GM23248 (cell line): Measurements from ENCODE around the gene FGF2. TPM values are rescaled to one million over a fixed set of nuclear protein-coding genes. Genes with fewer than 3 reads are reported as not detected.

Experiments used
- DNase-seq: peaks from one replicate; pipeline ENCODE4 v3.0.0-alpha.2; 2015
- H2AFZ ChIP-seq: fragments of 200-600 bp; sonication (generic); 2 replicates; pipeline ENCODE4 v1.6.1; 2016; ENCODE audit warnings: antibody characterized with exemption
- H3F3A ChIP-seq: fragments of 200-600 bp; sonication (generic); 2 replicates; pipeline ENCODE4 v1.6.1; 2016; ENCODE audit warnings: mild to moderate bottlenecking, antibody characterized with exemption, mixed run types; ENCODE audit not compliant: insufficient read depth
- H3K27ac ChIP-seq: fragments of 200-600 bp; sonication (generic); 2 replicates; pipeline ENCODE4 v1.5.1; 2016; ENCODE audit warnings: mild to moderate bottlenecking
- H3K27me3 ChIP-seq: fragments of 200-600 bp; sonication (generic); replicated peaks from 2 replicates; pipeline ENCODE4 v1.6.1; 2016; ENCODE audit warnings: mild to moderate bottlenecking; ENCODE audit not compliant: insufficient read depth
- H3K36me3 ChIP-seq: fragments of 200-600 bp; sonication (generic); 2 replicates; pipeline ENCODE4 v1.6.1; 2016; ENCODE audit warnings: low read depth, mild to moderate bottlenecking
- H3K4me1 ChIP-seq: fragments of 200-600 bp; sonication (generic); 2 replicates; pipeline ENCODE4 v1.6.1; 2016; ENCODE audit warnings: mild to moderate bottlenecking; ENCODE audit not compliant: insufficient read depth
- H3K4me2 ChIP-seq: fragments of 200-600 bp; sonication (generic); one replicate; pipeline ENCODE4 v1.6.1; 2016; ENCODE audit warnings: mild to moderate bottlenecking; ENCODE audit not compliant: unreplicated experiment
- H3K4me3 ChIP-seq: fragments of 200-600 bp; sonication (generic); 2 replicates; pipeline ENCODE4 v1.5.1; 2016; ENCODE audit warnings: mild to moderate bottlenecking
- H3K79me2 ChIP-seq: fragments of 200-600 bp; sonication (generic); 2 replicates; pipeline ENCODE4 v1.6.1; 2016; ENCODE audit warnings: mild to moderate bottlenecking; ENCODE audit not compliant: insufficient read depth
- H3K9ac ChIP-seq: fragments of 200-600 bp; sonication (generic); 2 replicates; pipeline ENCODE4 v1.6.1; 2016; ENCODE audit warnings: mild to moderate bottlenecking
- H3K9me2 ChIP-seq: fragments of 200-600 bp; sonication (generic); 2 replicates; pipeline ENCODE4 v1.6.1; 2016; ENCODE audit warnings: mixed run types, mild to moderate bottlenecking, moderate library complexity; ENCODE audit not compliant: insufficient read depth
- H3K9me3 ChIP-seq: fragments of 200-600 bp; sonication (generic); one replicate; pipeline ENCODE4 v1.6.1; 2017; ENCODE audit warnings: low read depth
- H4K20me1 ChIP-seq: fragments of 200-600 bp; sonication (generic); 2 replicates; pipeline ENCODE4 v1.6.0; 2016; ENCODE audit not compliant: insufficient read depth
- EZH2 ChIP-seq: fragments of 200-600 bp; sonication (generic); IDR thresholded peaks from 2 replicates; pipeline ENCODE4 v1.6.1; 2018; ENCODE audit warnings: antibody characterized with exemption, mild to moderate bottlenecking; ENCODE audit not compliant: insufficient read depth, poor library complexity, severe bottlenecking
- EZH2phosphoT487 ChIP-seq: fragments of 200-600 bp; sonication (generic); IDR thresholded peaks from 2 replicates; pipeline ENCODE4 v1.6.1; 2018; ENCODE audit warnings: antibody characterized with exemption, moderate library complexity, mild to moderate bottlenecking, low read depth; ENCODE audit not compliant: insufficient read depth
- WGBS, 2 experiments: methylation state at CpG; one replicate each; pipeline ENCODE4 v1.1.6; 2015 to 2017; ENCODE audit warnings: low lambda C conversion rate in 2 of 2, low coverage in 1 of 2; ENCODE audit errors: missing lambda C conversion rate in 2 of 2; 5-methylcytosine and 5-hydroxymethylcytosine counted together
- in situ Hi-C: fragments of 300-500 bp; cut with MboI; formaldehyde crosslinking; loops from 2 replicates; pipeline ENCODE4 v1.15.0; 2020
- polyA plus RNA-seq: library from polyadenylated mRNA; unstranded; fragments of >200 nt; fragmentation: Nextera tagmentation; extraction: Ambion mirVana; gene quantifications from 2 replicates; pipeline ENCODE4 v1.2.1, GENCODE V29; 2016
- total RNA-seq: library from RNA; depleted of rRNA; stranded (reverse); fragments of >200 nt; shearing (Covaris generic); gene quantifications from 2 replicates; pipeline ENCODE4 v1.2.3, GENCODE V29; 2014

The FGF2 gene
- total and polyA plus RNA-seq, 2 experiments from 2014 or later: 36.9 to 306 TPM

GRCh38 chr4:122827258-122827878, 737 bp downstream of the FGF2 start:
- H3K36me3 ChIP-seq: peaks cover 26% of the 10 kb centered on the region
- peaks cover 7% of the 10 kb centered on the region; the same call in 1 of the 2 replicates for H4K20me1 ChIP-seq
- no peaks in the 10 kb centered on the region for H3K27me3 ChIP-seq
- DNase-seq: peak; percentile 65
- no peaks in the 10 kb centered on the region for H3K9me2 ChIP-seq
- in situ Hi-C loops: no loop called here
- peaks cover 59% of the 10 kb centered on the region for H3F3A ChIP-seq
- peak overlapping the region; percentile 84 for H3K4me3 ChIP-seq
- 1 to 2% methylated on average over 56 to 57 of the region's 57 CpGs for WGBS, 2 experiments
- peaks cover 54% of the 10 kb centered on the region for H3K79me2 ChIP-seq
- H3K27ac ChIP-seq: peak overlapping the region; percentile 95
- H3K9ac ChIP-seq: peak overlapping the region; percentile 86
- peak overlapping the region; percentile 98 for H3K4me2 ChIP-seq
- H2AFZ ChIP-seq: no peak overlapping the region
- H3K9me3 ChIP-seq: no peaks in the 10 kb centered on the region
- peaks cover 40% of the 10 kb centered on the region for H3K4me1 ChIP-seq
- TF ChIP-seq EZH2phosphoT487 (no peak), EZH2 (no peak)

- peak overlapping the region; percentile 98 for H3K4me2 ChIP-seq
- no peaks in the 10 kb centered on the region for H3K9me2 ChIP-seq
- no peak for TF ChIP-seq EZH2phosphoT487
- no peak for TF ChIP-seq EZH2
- peaks cover 28% of the 10 kb centered on the region for H3K36me3 ChIP-seq
- H3K27ac ChIP-seq: peak overlapping the region; percentile 95
- H3K4me3 ChIP-seq: peak overlapping the region; percentile 84
- in situ Hi-C loops: no loop called here
- WGBS, 2 experiments: 6 to 8% methylated on average over 10 of the region's 10 CpGs
- peaks cover 47% of the 10 kb centered on the region for H3K4me1 ChIP-seq
- H3K27me3 ChIP-seq: no peaks in the 10 kb centered on the region
- peaks cover 60% of the 10 kb centered on the region for H3K79me2 ChIP-seq
- no peak overlapping the region for H2AFZ ChIP-seq
- peaks cover 66% of the 10 kb centered on the region for H3F3A ChIP-seq
- peaks cover 7% of the 10 kb centered on the region; the same call in 1 of the 2 replicates for H4K20me1 ChIP-seq
- H3K9ac ChIP-seq: peak overlapping the region; percentile 86
- no peaks in the 10 kb centered on the region for H3K9me3 ChIP-seq
- DNase-seq: peak; percentile 80
Measured at GRCh38 chr4:122827879-122828601, 1.4 kb downstream of the FGF2 start.

- Histone ChIP-seq H3K79me2 (peaks cover 86% of the 10 kb centered on the region), H2AFZ (no peak overlapping the region), H3K27me3 (no peaks in the 10 kb centered on the region), H3F3A (peaks cover 90% of the 10 kb centered on the region), H3K27ac (peak overlapping the region; percentile 95), H3K36me3 (peaks cover 46% of the 10 kb centered on the region), H3K9ac (peak overlapping the region; percentile 86), H3K9me3 (no peaks in the 10 kb centered on the region), H3K4me2 (peak overlapping the region; percentile 98), H3K4me3 (peak overlapping the region; percentile 84), H3K9me2 (no peaks in the 10 kb centered on the region), H3K4me1 (peaks cover 63% of the 10 kb centered on the region), H4K20me1 (peaks cover 15% of the 10 kb centered on the region; the same call in 1 of the 2 replicates)
- TF ChIP-seq EZH2phosphoT487 (no peak), EZH2 (no peak)
- DNase-seq: peak; percentile 41
- 13 to 19% methylated on average over 5 of the region's 5 CpGs for WGBS, 2 experiments
- in situ Hi-C loops: no loop called here
Measured at GRCh38 chr4:122830426-122831095, 3.9 kb downstream of the FGF2 start.

- H3F3A ChIP-seq: peaks cover 94% of the 10 kb centered on the region
- H3K4me1 ChIP-seq: peaks cover 68% of the 10 kb centered on the region
- H3K9me3 ChIP-seq: no peaks in the 10 kb centered on the region
- peak overlapping the region; percentile 86 for H3K9ac ChIP-seq
- in situ Hi-C loops: no loop called here
- H3K4me3 ChIP-seq: peak overlapping the region; percentile 84
- WGBS, 2 experiments: 31 to 40% methylated on average over 6 of the region's 6 CpGs
- peaks cover 96% of the 10 kb centered on the region for H3K79me2 ChIP-seq
- peaks cover 21% of the 10 kb centered on the region; the same call in 1 of the 2 replicates for H4K20me1 ChIP-seq
- H3K27me3 ChIP-seq: no peaks in the 10 kb centered on the region
- H3K9me2 ChIP-seq: no peaks in the 10 kb centered on the region
- H3K27ac ChIP-seq: peak overlapping the region; percentile 95
- H3K4me2 ChIP-seq: peak overlapping the region; percentile 98
- H3K36me3 ChIP-seq: peaks cover 50% of the 10 kb centered on the region
- H2AFZ ChIP-seq: no peak overlapping the region
- TF ChIP-seq EZH2 (no peak), EZH2phosphoT487 (no peak)
- peak; percentile 71 for DNase-seq
Measured at GRCh38 chr4:122831515-122832196, 5.0 kb downstream of the FGF2 start.
